GM21528 (cell line): ENCODE results near the gene FLACC1.
"Not testable (repeated sequence)": the region's sequence is repeated elsewhere in the genome, so short reads cannot be mapped to it uniquely, and the experiment has no call there.

Source experiments
- ATAC-seq: cut with Tn5 transposase; IDR thresholded peaks from one replicate; pipeline ENCODE4 v1.9.1; 2021; ENCODE audit warnings: mild to moderate bottlenecking, moderate library complexity; ENCODE audit not compliant: unreplicated experiment, low FRiP score

The FLACC1 gene, protein sequence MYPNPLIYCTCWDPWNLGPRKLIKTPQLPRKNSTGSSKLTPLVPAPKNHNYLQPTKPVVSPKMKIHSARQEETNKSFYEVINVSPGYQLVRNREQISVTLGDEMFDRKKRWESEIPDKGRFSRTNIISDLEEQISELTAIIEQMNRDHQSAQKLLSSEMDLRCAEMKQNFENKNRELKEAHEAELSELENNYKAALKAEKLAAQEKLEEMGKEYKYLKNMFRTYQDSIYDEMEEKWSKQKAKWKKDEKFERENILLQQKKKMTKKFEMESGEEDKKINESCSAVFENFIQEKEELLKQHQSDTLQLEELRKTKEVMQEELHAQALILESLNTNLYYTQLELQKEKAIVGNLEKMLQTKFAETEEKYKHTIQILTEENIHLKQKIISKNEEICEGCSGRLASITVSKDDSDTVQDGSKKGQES

DNA sequence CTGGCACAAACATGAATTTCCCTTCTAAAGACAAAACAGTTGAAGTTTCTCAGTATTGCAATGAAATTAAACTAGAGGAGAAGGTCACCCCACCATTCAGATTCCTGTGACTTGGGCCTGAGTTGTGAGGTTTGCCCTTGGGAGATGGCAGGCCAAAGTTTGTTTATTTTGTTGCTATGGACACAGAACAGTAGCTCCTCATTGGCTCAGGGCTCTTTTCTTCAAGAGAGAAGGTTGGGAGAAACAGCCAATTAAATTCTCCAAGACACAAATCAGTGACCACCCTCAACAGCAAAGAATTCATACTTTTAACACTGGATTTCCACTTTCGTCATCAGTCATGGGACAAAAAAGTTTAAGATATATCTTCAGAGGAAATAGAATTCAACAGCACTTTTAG is at the start of gene FLACC1:
FLACC1 (minus strand) TSS at position 125 of the 400 bp plus-strand sequence. CDS start 5,941 bp downstream, outside the sequence.
- no peak for ATAC-seq

DNA sequence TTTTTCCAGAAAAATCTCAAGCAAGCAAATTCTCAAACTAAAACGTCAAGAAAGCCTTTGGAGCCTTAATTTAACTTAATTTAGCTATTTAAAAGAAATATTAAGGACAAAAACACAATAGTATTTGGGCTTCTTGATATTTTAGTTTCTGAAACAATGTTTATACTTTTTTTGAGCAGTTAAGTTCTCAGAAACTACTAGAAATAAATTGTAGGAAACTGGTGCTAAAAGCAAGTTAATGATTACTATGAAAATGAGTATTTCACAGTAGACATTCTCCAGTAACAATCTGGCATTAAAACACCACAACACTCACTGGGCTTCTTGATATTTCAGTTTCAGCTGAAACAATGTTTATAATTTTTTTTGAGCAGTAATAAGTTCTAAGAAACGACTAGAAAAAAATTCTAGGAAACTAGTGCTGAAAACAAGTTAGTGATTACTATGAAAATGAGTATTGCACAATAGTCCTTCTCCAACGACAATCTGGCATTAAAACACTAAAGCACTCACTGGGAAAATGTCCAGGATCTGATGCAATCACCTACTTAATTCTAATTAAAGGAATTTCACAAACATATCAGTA is 49.0 kb upstream of the FLACC1 start:
- ATAC-seq = no peak

GRCh38 chr2:201404699-201405280 is 47.6 kb upstream of the FLACC1 start:
- ATAC-seq = no peak

GRCh38 chr2:201403880-201404279 is 46.7 kb upstream of the FLACC1 start:
- no peak for ATAC-seq

- no peak for ATAC-seq
Measured at GRCh38 chr2:201402651-201403562, 45.8 kb upstream of the FLACC1 start.

- no peak for ATAC-seq
Measured at GRCh38 chr2:201401815-201402214, 44.7 kb upstream of the FLACC1 start.

GRCh38 chr2:201396595-201396994 is 39.5 kb upstream of the FLACC1 start:
- no peak for ATAC-seq

DNA sequence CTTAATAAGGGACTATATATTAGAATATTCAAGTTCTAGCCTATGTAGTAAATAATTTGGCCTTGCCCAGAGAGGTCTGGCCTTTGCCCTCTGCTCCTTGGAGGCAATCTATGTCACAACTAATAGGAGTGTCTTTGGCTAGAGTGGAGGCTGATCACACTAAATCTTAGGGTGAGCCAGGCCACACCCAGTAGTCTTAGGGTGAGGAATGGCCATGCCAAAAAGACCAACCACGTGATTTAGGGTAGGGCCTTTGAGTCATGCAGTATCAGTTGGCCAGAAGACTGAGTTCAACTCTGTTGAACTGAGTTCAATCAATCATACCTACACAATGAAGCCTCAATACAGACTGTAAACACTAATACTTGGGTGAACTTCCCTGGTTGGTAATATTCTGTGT is 26.0 kb upstream of the FLACC1 start:
- no peak for ATAC-seq

DNA sequence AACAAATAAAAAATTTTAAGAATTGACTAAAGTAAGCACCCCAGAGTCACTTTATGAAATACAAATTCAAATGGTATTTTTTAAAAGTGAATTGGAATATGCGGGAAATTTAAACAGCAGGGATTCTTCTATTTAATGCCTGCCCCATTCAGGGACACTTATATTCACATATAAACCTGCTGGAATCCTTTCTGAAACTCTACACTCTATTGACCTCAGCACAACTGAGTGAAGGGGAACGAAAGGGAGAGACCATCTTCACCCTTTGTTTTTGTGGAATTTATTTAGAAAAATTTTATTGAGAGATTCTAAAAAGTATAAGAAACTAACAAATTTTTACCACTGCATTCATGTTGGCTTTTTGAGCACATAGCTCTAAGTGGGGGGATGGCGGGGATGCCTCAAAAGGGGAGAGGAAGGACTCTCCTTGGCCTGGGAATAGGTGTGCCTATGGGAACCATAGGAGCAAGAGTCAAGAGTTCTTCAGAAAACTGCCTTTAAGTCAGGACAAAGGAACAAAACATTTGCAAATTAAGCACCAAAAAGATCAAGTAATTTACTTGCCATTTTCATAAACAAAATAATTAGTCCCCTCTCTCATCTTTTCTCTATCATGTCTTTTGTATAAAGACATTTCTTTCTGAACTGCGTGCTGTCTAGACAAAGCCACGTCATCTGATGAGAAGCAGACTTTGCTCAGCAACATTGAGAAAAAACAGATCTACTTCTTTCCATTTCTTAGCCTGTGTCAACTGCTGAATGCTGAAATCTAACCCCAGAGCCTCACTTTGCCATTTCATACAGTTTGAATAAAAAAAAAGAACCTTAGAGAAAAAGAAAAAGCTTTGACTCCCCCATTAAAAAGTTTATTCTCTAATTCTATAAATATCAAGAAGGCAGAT is 21.6 kb upstream of the FLACC1 start:
- no peak for ATAC-seq

GRCh38 chr2:201377218-201377617 is 20.1 kb upstream of the FLACC1 start:
- no peak for ATAC-seq

- no peak for ATAC-seq
Measured at GRCh38 chr2:201369775-201370174, 12.6 kb upstream of the FLACC1 start.

DNA sequence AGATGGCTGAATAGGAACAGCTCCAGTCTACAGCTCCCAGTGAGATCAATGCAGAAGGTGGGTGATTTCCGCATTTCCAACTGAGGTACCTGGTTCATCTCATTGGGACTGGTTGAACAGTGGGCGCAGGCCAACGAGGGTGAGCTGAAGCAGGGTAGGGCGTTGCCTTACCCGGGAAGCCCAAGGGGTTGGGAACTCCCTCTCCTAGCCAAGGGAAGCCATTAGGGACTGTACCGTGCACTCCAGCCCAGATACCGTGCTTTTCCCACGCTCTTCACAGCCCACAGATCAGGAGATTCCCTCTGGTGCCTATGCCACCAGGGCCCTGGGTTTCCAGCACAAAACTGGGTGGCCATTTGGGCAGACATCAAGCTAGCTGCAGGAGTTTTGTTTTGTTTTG is 12.2 kb upstream of the FLACC1 start:
- not testable (repeated sequence) for ATAC-seq

DNA sequence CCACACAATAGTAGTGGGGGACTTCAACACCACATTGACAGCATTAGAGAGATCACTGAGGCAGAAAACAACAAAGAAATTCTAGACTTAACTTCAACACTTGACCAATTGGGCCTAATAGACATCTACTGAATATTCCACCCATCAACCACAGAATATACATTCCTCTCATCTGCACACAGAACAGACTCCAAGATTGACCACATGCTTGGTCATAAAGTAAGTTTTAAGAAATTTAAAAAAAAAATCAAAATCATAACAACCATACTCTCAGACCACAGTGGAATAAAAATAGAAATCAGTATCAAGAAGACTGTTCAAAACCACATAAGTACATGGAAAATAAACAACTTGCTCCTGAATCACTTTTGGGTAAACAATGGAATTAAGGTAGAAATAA is 9.0 kb upstream of the FLACC1 start:
- ATAC-seq = no peak

GRCh38 chr2:201363857-201364560 is 6.9 kb upstream of the FLACC1 start:
- no peak for ATAC-seq

DNA sequence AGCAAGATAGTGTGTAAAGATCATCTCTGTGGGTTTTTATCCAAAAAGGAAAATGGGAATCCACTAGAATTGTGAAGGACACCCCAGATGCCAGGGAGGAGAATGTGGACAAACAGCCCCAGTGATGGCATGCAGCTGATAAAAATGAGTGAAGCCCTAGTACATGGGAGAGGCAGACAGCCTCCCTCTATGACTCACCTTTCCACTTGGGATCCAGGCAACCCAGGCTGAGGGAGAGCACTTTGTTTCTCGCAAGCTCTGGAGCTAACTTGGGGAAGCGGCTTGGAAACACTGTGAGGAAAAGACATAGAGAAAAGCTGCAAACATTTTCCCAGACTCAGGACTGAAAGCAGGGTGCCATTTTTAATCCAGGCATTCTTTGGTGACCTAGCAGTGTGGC is 5.3 kb upstream of the FLACC1 start:
- no peak for ATAC-seq

DNA sequence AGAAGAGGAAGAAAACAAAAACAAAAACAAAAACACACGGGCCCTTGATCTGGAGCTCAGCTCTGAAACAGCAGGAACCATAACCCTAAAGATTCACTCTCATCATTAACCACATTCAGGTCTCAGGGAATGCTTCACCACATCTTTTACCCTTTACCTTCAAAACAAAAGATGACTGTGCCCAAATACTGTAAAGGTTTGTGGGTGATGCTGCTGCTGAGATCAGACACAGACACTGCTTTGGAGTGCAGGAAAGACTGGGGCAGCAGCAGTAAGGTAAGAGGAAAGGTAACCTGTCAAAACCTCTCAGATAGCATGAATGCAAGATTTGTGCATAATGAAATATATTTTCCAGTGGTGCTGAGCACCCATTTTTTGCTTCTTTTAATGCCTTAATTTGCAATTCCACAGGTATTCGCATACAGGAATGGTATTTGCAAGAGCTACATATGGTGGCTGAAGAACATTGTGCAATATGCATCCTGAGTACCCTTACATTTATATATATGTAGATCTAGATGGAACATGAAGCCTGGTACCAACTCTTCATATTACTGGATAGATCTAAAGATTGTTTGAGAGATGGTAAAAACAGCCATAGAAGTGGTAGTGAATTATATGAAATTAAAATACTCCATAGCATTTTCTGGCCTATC is 4.1 kb upstream of the FLACC1 start:
- ATAC-seq = no peak

GRCh38 chr2:201360256-201360655 is 3.1 kb upstream of the FLACC1 start:
- no peak for ATAC-seq

GRCh38 chr2:201358684-201359083 is 1.5 kb upstream of the FLACC1 start:
- ATAC-seq = no peak

- no peak for ATAC-seq
Measured at GRCh38 chr2:201353116-201353515, 4.0 kb downstream of the FLACC1 start.
